GM19025 (cell line): ENCODE measurements around the gene NUP93.

Source experiments
- ATAC-seq: cut with Tn5 transposase; IDR thresholded peaks from one replicate; pipeline ENCODE4 v1.9.1; 2021; ENCODE audit warnings: mild to moderate bottlenecking, low read depth, moderate library complexity; ENCODE audit not compliant: unreplicated experiment

The NUP93 gene

GRCh38 chr16:56842133-56842532 is 112.2 kb downstream of the NUP93 start:
- no peak for ATAC-seq

- ATAC-seq = no peak
Measured at GRCh38 chr16:56844056-56844455, 114.1 kb downstream of the NUP93 start.

- no peak for ATAC-seq
Measured at GRCh38 chr16:56847173-56847910, 117.4 kb downstream of the NUP93 start.

- ATAC-seq = no peak
Measured at GRCh38 chr16:56848029-56848936, 118.4 kb downstream of the NUP93 start.

GRCh38 chr16:56848955-56849689 is 119.2 kb downstream of the NUP93 start:
- no peak for ATAC-seq

GRCh38 chr16:56849690-56850680 is 120.1 kb downstream of the NUP93 start:
- no peak for ATAC-seq

GRCh38 chr16:56851671-56852400 is 121.9 kb downstream of the NUP93 start:
- no peak for ATAC-seq

- ATAC-seq = no peak
Measured at GRCh38 chr16:56852401-56852730, 122.4 kb downstream of the NUP93 start.

GRCh38 chr16:56852968-56853367 is 123.0 kb downstream of the NUP93 start:
- ATAC-seq = no peak

- no peak for ATAC-seq
Measured at GRCh38 chr16:56855201-56855600, 125.3 kb downstream of the NUP93 start.

- ATAC-seq = no peak
Measured at GRCh38 chr16:56855946-56856345, 126.0 kb downstream of the NUP93 start.

GRCh38 chr16:56856876-56857447 is 127.0 kb downstream of the NUP93 start:
- no peak for ATAC-seq

- no peak for ATAC-seq
Measured at GRCh38 chr16:56858374-56858773, 128.4 kb downstream of the NUP93 start.

GRCh38 chr16:56859636-56860035 is 129.7 kb downstream of the NUP93 start:
- ATAC-seq = no peak

- ATAC-seq = no peak
Measured at GRCh38 chr16:56860226-56861020, 130.5 kb downstream of the NUP93 start.

GRCh38 chr16:56861092-56861610 is 131.2 kb downstream of the NUP93 start:
- ATAC-seq = no peak

- ATAC-seq = no peak
Measured at GRCh38 chr16:56861756-56862155, 131.8 kb downstream of the NUP93 start.

GRCh38 chr16:56862776-56863175 is 132.8 kb downstream of the NUP93 start:
- no peak for ATAC-seq
